Liver (tissue), 9 donors: ENCODE measurements around the gene TAF1. TPM values are rescaled to one million over a fixed set of nuclear protein-coding genes. Genes with fewer than 3 reads are reported as not detected.

Source experiments
- DNase-seq: peaks from one replicate; pipeline ENCODE4 v3.0.0-alpha.2; 2017; ENCODE audit warnings: low spot score
- H3K27ac ChIP-seq, 2 donors: one replicate each; pipeline ENCODE4 v1.7.0; 2013; ENCODE audit warnings: inconsistent platforms in 2 of 2, low read length in 2 of 2, control low read depth in 1 of 2, low read depth in 1 of 2, mild to moderate bottlenecking in 1 of 2
- H3K27me3 ChIP-seq, 4 donors: one replicate each; pipeline versions ENCODE4 v1.6.1 to v1.7.0; 2013; ENCODE audit warnings: low read length in 3 of 4, inconsistent platforms in 1 of 4, mild to moderate bottlenecking in 1 of 4, moderate library complexity in 1 of 4; ENCODE audit not compliant: control insufficient read depth in 4 of 4, insufficient read depth in 4 of 4
- H3K36me3 ChIP-seq, 4 donors: one replicate each; pipeline versions ENCODE4 v1.6.1 to v1.7.0; 2013; ENCODE audit warnings: low read length in 3 of 4, mild to moderate bottlenecking in 3 of 4, low read depth in 1 of 4, moderate library complexity in 1 of 4; ENCODE audit not compliant: control insufficient read depth in 4 of 4, insufficient read depth in 3 of 4
- H3K4me1 ChIP-seq, 4 donors: one replicate each; pipeline versions ENCODE4 v1.6.1 to v1.7.0; 2013; ENCODE audit warnings: low read length in 3 of 4, mild to moderate bottlenecking in 3 of 4, moderate library complexity in 1 of 4; ENCODE audit not compliant: control insufficient read depth in 4 of 4, insufficient read depth in 4 of 4
- H3K4me3 ChIP-seq, 3 donors: one replicate each; pipeline versions ENCODE4 v1.6.1 to v1.7.0; 2013; ENCODE audit warnings: low read length in 3 of 3, control low read depth in 1 of 3, low read depth in 1 of 3, mild to moderate bottlenecking in 1 of 3
- H3K9ac ChIP-seq, 2 donors: one replicate each; pipeline ENCODE4 v1.7.0; 2013; ENCODE audit warnings: low read length in 2 of 2, mild to moderate bottlenecking in 2 of 2, moderate library complexity in 2 of 2, control low read depth in 1 of 2, low read depth in 1 of 2
- H3K9me3 ChIP-seq, 4 donors: one replicate each; pipeline versions ENCODE4 v1.6.1 to v1.7.0; 2013; ENCODE audit warnings: low read length in 3 of 4; ENCODE audit not compliant: control insufficient read depth in 4 of 4
- EGR1 ChIP-seq, 2 donors: IDR thresholded peaks; 2 replicates each; pipeline ENCODE4 v1.6.1; 2016 to 2018; ENCODE audit warnings: antibody characterized with exemption in 2 of 2, low read depth in 2 of 2
- FOXA1 ChIP-seq: IDR thresholded peaks from 2 replicates; pipeline ENCODE4 v1.6.1; 2016; ENCODE audit warnings: antibody characterized with exemption
- FOXA2 ChIP-seq: IDR thresholded peaks from 2 replicates; pipeline ENCODE4 v1.6.1; 2016; ENCODE audit warnings: antibody characterized with exemption
- GABPA ChIP-seq, 2 donors: IDR thresholded peaks in 1 of 2; conservative IDR thresholded peaks in 1 of 2; 2 replicates each; pipeline ENCODE4 v1.6.1; 2016; ENCODE audit warnings: antibody characterized with exemption in 2 of 2, mild to moderate bottlenecking in 1 of 2, moderate library complexity in 1 of 2
- HNF4A ChIP-seq, 2 donors: conservative IDR thresholded peaks; 2 replicates each; pipeline ENCODE4 v1.6.1; 2016; ENCODE audit warnings: antibody characterized with exemption in 2 of 2, mild to moderate bottlenecking in 2 of 2
- HNF4G ChIP-seq: IDR thresholded peaks from 2 replicates; pipeline ENCODE4 v1.6.1; 2016; ENCODE audit warnings: antibody characterized with exemption
- JUND ChIP-seq, 2 donors: IDR thresholded peaks; 2 replicates each; pipeline ENCODE4 v1.6.1; 2016; ENCODE audit warnings: antibody characterized with exemption in 2 of 2
- MAX ChIP-seq: IDR thresholded peaks from 2 replicates; pipeline ENCODE4 v1.6.1; 2016; ENCODE audit warnings: antibody characterized with exemption
- NR2F2 ChIP-seq: IDR thresholded peaks from 2 replicates; pipeline ENCODE4 v1.6.1; 2016; ENCODE audit warnings: antibody characterized with exemption
- RAD21 ChIP-seq, 2 donors: IDR thresholded peaks; 2 replicates each; pipeline ENCODE4 v1.6.1; 2016; ENCODE audit warnings: antibody characterized with exemption in 2 of 2, mild to moderate bottlenecking in 2 of 2
- REST ChIP-seq: IDR thresholded peaks from 2 replicates; pipeline ENCODE4 v1.6.1; 2016; ENCODE audit warnings: antibody characterized with exemption, mild to moderate bottlenecking
- RXRA ChIP-seq, 2 donors: IDR thresholded peaks; 2 replicates each; pipeline ENCODE4 v1.6.1; 2017 to 2018; ENCODE audit warnings: antibody characterized with exemption in 2 of 2, mild to moderate bottlenecking in 1 of 2
- SP1 ChIP-seq: IDR thresholded peaks from 2 replicates; pipeline ENCODE4 v1.6.1; 2018; ENCODE audit warnings: antibody characterized with exemption, mild to moderate bottlenecking
- TAF1 ChIP-seq: conservative IDR thresholded peaks from 2 replicates; pipeline ENCODE4 v1.6.1; 2016; ENCODE audit warnings: antibody characterized with exemption, mild to moderate bottlenecking
- YY1 ChIP-seq: IDR thresholded peaks from 2 replicates; pipeline ENCODE4 v1.6.1; 2016; ENCODE audit warnings: antibody characterized with exemption, mild to moderate bottlenecking
- WGBS: extraction: QIAGEN DNeasy Blood & Tissue Kit; methylation state at CpG from one replicate; pipeline ENCODE4 v1.1.7; 2013; 5-methylcytosine and 5-hydroxymethylcytosine counted together
- polyA plus RNA-seq, 2 donors: library from polyadenylated mRNA; stranded (reverse) in 1 of 2; unstranded in 1 of 2; fragments of 200-250 nt in 1 of 2; fragments of >200 nt in 1 of 2; fragmentation: Nextera tagmentation in 1 of 2; extraction: Ambion mirVana in 1 of 2; gene quantifications; one replicate each; pipeline versions ENCODE4 v1.2.1 to v1.2.3, GENCODE V29; 2013 to 2015
- total RNA-seq, 2 donors: library from RNA; depleted of rRNA; stranded (reverse); fragments of >200 nt; gene quantifications; one replicate each; pipeline ENCODE4 v1.2.3, GENCODE V29; 2014
- TF ChIP-seq, protein P1 (sequence below): IDR thresholded peaks from 2 replicates; pipeline ENCODE4 v1.6.1; 2016; ENCODE audit warnings: antibody characterized with exemption
- TF ChIP-seq, protein P2 (sequence below): fragments of 150-350 bp; IDR thresholded peaks from 2 replicates; pipeline ENCODE4 v1.5.1; 2017; ENCODE audit warnings: improper control_type of control experiment, low read depth, low read length; ENCODE audit not compliant: missing input control
- TF ChIP-seq, protein P3 (sequence below): IDR thresholded peaks from 2 replicates; pipeline ENCODE4 v1.6.1; 2016; ENCODE audit warnings: antibody characterized with exemption
- donor health status: healthy.
- donor health status: healthy.
- donor health status: healthy.
- donor health status: healthy.
- donor health status: healthy.

The TAF1 gene
- total and polyA plus RNA-seq, 4 donors: 2.8 to 37.7 (median 14.6) TPM

DNA sequence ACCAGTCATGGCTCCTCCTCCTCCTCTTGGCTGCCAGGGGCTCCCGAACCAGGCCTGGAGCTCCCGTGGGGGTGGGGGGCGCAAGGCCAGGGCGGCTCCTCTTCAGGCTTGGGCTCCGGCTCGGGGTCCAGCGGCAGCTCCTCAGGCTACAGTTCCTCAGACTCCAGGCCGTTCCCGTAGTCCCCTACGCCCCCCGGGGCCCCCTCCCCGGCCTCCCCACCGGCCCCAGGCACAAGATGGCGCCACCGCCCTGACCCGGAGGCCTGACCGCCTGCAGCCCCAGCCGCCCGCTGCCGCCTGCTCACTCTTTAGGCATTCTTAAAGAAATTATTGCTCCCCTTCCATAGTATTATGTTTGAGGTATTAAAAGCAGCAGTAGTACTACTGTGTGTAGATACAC lies 54.5 kb downstream of the TAF1 start:
- WGBS: 96% methylated on average over 20 of the region's 20 CpGs
- Histone ChIP-seq H3K4me1 (no peaks in the 10 kb centered on the region), H3K9me3 (no peaks in the 10 kb centered on the region), H3K9ac (no peak overlapping the region), H3K27ac (no peak overlapping the region), H3K36me3 (peaks cover 9 to 33% (median 19%) of the 10 kb centered on the region in 4 donors), H3K27me3 (no peaks in the 10 kb centered on the region), H3K4me3 (no peak overlapping the region)
- no peak for DNase-seq
- TF ChIP-seq JUND (IDR thresholded peaks at IDR 0.05): no peak
- no peak for TF ChIP-seq NR2F2
- TF ChIP-seq FOXA2: no peak
- no peak for TF ChIP-seq SP1

DNA sequence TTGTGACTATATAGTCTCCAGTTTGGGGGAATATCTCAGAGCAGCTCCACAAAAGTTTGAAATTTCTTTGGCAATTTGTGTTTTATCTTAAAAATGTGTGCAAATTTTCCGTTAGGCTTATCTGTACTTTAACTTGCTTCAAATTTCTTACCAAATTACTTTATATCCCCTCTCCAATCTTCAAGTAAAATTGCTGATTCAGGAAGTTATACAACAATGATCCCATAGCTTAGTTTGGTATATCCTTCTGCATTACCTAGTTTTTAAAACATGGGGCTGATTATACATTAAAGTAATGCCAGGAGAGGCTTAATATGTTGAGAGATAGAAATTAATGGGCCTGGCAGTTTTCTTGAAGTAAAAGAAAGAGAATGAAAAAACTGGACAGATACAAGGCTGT lies 66.6 kb downstream of the TAF1 start:
- no peaks in the 10 kb centered on the region for H3K27me3 ChIP-seq

More for the DNA sequence above, 66.6 kb downstream of the TAF1 start:
- Histone ChIP-seq H3K4me3 (no peak overlapping the region), H3K36me3 (peaks cover 0 to 4% (median 3%) of the 10 kb centered on the region in 4 donors), H3K9me3 (no peaks in the 10 kb centered on the region), H3K27ac (no peak overlapping the region), H3K9ac (no peak overlapping the region), H3K4me1 (no peaks in the 10 kb centered on the region)
- no peak for TF ChIP-seq NR2F2
- TF ChIP-seq REST: no peak
- TF ChIP-seq EGR1 (IDR thresholded peaks at IDR 0.05; ENCODE audit: low read depth in 2 of 2): no peak
- no peak for TF ChIP-seq TAF1
- TF ChIP-seq RAD21 (IDR thresholded peaks at IDR 0.05): no peak
- TF ChIP-seq, protein P1, sequence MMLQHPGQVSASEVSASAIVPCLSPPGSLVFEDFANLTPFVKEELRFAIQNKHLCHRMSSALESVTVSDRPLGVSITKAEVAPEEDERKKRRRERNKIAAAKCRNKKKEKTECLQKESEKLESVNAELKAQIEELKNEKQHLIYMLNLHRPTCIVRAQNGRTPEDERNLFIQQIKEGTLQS: no peak
- TF ChIP-seq, protein P2, sequence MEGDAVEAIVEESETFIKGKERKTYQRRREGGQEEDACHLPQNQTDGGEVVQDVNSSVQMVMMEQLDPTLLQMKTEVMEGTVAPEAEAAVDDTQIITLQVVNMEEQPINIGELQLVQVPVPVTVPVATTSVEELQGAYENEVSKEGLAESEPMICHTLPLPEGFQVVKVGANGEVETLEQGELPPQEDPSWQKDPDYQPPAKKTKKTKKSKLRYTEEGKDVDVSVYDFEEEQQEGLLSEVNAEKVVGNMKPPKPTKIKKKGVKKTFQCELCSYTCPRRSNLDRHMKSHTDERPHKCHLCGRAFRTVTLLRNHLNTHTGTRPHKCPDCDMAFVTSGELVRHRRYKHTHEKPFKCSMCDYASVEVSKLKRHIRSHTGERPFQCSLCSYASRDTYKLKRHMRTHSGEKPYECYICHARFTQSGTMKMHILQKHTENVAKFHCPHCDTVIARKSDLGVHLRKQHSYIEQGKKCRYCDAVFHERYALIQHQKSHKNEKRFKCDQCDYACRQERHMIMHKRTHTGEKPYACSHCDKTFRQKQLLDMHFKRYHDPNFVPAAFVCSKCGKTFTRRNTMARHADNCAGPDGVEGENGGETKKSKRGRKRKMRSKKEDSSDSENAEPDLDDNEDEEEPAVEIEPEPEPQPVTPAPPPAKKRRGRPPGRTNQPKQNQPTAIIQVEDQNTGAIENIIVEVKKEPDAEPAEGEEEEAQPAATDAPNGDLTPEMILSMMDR: no peak
- TF ChIP-seq RXRA (IDR thresholded peaks at IDR 0.05): no peak
- no peak for TF ChIP-seq MAX
- no peak for TF ChIP-seq HNF4A (conservative IDR thresholded peaks at IDR 0.05)
- no peak for TF ChIP-seq SP1
- no peak for TF ChIP-seq FOXA1
- TF ChIP-seq HNF4G: no peak
- TF ChIP-seq, protein P3, sequence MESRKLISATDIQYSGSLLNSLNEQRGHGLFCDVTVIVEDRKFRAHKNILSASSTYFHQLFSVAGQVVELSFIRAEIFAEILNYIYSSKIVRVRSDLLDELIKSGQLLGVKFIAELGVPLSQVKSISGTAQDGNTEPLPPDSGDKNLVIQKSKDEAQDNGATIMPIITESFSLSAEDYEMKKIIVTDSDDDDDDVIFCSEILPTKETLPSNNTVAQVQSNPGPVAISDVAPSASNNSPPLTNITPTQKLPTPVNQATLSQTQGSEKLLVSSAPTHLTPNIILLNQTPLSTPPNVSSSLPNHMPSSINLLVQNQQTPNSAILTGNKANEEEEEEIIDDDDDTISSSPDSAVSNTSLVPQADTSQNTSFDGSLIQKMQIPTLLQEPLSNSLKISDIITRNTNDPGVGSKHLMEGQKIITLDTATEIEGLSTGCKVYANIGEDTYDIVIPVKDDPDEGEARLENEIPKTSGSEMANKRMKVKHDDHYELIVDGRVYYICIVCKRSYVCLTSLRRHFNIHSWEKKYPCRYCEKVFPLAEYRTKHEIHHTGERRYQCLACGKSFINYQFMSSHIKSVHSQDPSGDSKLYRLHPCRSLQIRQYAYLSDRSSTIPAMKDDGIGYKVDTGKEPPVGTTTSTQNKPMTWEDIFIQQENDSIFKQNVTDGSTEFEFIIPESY: no peak
- no peak for TF ChIP-seq GABPA (IDR thresholded peaks at IDR 0.05 in 1 of 2, conservative IDR thresholded peaks at IDR 0.05 in 1 of 2)
- TF ChIP-seq FOXA2: no peak
- no peak for TF ChIP-seq YY1
- no peak for TF ChIP-seq JUND (IDR thresholded peaks at IDR 0.05)
- DNase-seq: no peak
- 84% methylated on average over 1 of the region's 1 CpG for WGBS
